OCI-LY7 (cell line): ENCODE data around the gene SNRNP35.

Experiments used
- EZH2phosphoT487 ChIP-seq: fragments of 200-600 bp; sonication (generic); IDR thresholded peaks from 2 replicates; pipeline ENCODE4 v1.6.1; 2018; ENCODE audit warnings: low read depth, borderline replicate concordance, mild to moderate bottlenecking, mixed run types, antibody characterized with exemption, low read length, moderate library complexity, mixed read lengths
- TF ChIP-seq, protein P1 (sequence below): fragments of 200-600 bp; sonication (generic); conservative IDR thresholded peaks from 2 replicates; pipeline ENCODE4 v1.5.1; 2014; ENCODE audit warnings: mild to moderate bottlenecking, antibody characterized with exemption, low read length, moderate library complexity, mixed read lengths

DNA sequence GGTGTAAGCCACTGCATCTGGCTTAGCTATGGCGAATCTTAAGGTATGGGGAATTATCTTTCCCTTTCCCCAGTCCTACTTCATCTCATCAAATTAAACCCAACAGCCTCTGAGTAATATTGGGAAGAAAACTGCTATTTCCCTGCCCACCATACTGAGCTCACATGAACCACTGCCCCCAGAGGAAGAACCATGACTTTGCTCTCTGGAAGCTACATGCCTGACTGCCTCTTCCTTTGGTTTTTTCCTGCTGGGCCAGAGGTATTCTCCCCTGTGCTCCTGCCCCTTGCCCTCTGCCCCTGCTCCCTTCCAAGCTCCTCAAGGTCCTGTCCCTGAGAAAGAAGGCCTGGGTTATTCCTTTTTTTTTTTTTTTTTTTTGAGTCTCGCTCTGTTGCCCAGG lies 36.6 kb upstream of the SNRNP35 start:
- TF ChIP-seq, protein P1, sequence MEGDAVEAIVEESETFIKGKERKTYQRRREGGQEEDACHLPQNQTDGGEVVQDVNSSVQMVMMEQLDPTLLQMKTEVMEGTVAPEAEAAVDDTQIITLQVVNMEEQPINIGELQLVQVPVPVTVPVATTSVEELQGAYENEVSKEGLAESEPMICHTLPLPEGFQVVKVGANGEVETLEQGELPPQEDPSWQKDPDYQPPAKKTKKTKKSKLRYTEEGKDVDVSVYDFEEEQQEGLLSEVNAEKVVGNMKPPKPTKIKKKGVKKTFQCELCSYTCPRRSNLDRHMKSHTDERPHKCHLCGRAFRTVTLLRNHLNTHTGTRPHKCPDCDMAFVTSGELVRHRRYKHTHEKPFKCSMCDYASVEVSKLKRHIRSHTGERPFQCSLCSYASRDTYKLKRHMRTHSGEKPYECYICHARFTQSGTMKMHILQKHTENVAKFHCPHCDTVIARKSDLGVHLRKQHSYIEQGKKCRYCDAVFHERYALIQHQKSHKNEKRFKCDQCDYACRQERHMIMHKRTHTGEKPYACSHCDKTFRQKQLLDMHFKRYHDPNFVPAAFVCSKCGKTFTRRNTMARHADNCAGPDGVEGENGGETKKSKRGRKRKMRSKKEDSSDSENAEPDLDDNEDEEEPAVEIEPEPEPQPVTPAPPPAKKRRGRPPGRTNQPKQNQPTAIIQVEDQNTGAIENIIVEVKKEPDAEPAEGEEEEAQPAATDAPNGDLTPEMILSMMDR: no peak
- TF ChIP-seq EZH2phosphoT487: no peak
